ENCODE data around the gene TBCB.
A peak's percentile ranks its signal among the peaks of the same experiment; 100 is the strongest.
"Not testable (repeated sequence)": the region's sequence is repeated elsewhere in the genome, so short reads cannot be mapped to it uniquely, and the experiment has no call there.

TBCB gene

DNA sequence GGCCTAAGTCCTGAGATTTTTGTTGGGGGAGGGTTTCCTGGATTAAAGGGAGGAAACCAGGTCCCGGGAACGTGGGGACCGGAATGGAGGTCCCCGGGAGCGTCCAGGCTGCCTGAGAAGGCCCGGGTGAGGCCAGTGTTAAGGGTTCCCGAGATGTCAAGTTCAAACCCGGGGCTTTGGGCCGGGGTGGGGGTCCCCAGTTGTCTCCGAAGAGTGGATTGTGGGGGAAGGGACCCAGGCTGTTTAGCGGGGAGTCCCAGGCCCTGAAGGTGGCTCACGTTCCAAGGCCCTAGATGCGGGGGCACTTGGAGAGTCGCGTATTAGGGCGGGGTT is 36.7 kb downstream of the TBCB start:
- H3K4me3 ChIP-seq (ENCODE audit: low read depth in 1 of 2, low read length in 2 of 2), result peak overlapping the region; percentile 70 to 74
- H3K9me3 ChIP-seq (ENCODE audit: control insufficient read depth in 1 of 2, low read length in 2 of 2), result no peaks in the 10 kb centered on the region
- peaks cover 0 to 14% of the 10 kb centered on the region in 2 donors for H3K4me1 ChIP-seq (ENCODE audit: control insufficient read depth in 1 of 2, insufficient read depth in 2 of 2, low read length in 2 of 2)
- H3K27ac ChIP-seq (ENCODE audit: low read length), result peak overlapping the region; percentile 92
- H3K27me3 ChIP-seq (ENCODE audit: low read depth, low read length), result no peaks in the 10 kb centered on the region
- peaks cover 24 to 25% of the 10 kb centered on the region in 2 donors for H3K36me3 ChIP-seq (ENCODE audit: control insufficient read depth in 1 of 2, insufficient read depth in 2 of 2, low read length in 2 of 2)

DNA sequence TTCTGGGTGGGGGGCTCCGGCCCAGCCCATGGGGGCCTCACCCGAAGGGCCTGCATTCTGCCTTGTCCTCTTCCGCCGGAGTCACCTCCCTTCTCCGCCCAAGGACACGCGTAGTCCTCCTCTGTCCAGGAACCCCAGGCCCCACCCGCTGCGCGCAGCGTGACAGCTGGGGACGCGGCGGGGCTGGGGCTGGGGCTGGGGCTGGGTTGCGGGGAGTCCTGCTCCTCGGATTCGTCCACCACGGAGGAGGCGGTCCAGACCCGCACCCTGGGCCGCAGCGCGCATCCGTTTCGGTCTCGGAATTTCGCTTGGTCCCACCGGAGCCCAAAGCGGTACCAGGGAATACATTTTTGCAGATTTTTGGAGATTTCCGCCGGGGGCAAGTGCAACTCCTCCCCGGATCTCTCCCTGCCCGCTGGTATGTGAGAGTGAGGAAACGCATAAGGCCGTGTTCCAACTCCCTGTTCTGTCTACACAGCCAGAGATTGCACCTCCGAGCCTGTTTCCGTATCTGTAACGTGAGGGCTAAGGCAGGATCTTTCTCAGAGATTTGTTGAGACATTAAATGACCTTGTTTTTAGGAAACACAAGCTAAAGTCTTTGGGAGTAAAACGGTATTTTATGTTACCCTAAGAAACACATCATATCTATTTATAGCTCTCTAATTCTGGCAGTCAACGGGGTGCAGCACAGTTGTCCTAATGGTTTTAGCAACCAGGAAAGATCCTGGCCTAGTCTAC is 37.3 kb downstream of the TBCB start, which contains the start of gene COX7A1:
Gene COX7A1, minus strand, starts transcription at position 96 of the 740 bp plus-strand sequence. Its CDS starts 40 bp downstream, at position 56.
- Histone ChIP-seq H3K9me3 (ENCODE audit: control insufficient read depth in 1 of 2, low read length in 2 of 2) (no peaks in the 10 kb centered on the region), H3K4me3 (ENCODE audit: low read depth in 1 of 2, low read length in 2 of 2) (peak within 1 kb of the TSS; percentile 70 to 74), H3K4me1 (ENCODE audit: control insufficient read depth in 1 of 2, insufficient read depth in 2 of 2, low read length in 2 of 2) (peaks cover 0 to 14% of the 10 kb centered on the region in 2 donors), H3K36me3 (ENCODE audit: control insufficient read depth in 1 of 2, insufficient read depth in 2 of 2, low read length in 2 of 2) (peaks cover 20 to 22% of the 10 kb centered on the region in 2 donors), H3K27ac (ENCODE audit: low read length) (peak within 1 kb of the TSS; percentile 92), H3K27me3 (ENCODE audit: low read depth, low read length) (no peaks in the 10 kb centered on the region)

DNA sequence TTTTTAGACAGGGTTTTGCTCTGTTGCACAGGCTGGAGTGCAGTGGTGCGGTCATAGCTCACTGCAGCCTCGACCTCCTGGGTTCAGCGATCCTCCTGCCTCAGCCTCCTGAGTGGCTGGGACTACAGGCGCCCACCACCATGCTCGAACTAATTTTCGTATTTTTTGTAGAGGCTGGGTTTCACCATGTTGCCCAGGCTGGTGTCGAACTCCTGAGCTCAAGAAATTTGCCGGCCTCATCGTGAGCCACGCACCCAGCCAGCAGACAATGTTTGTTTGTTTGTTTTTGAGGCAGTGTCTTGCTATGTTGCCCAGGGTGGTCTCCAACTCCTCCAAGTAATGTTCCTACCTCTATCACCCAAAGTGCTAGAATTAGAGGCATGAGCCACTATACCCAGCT is 37.9 kb downstream of the TBCB start:
- Histone ChIP-seq H3K4me3 (ENCODE audit: low read depth in 1 of 2, low read length in 2 of 2) (peak overlapping the region in 1 of 2 donors; percentile 74), H3K9me3 (ENCODE audit: control insufficient read depth in 1 of 2, low read length in 2 of 2) (no peaks in the 10 kb centered on the region), H3K27ac (ENCODE audit: low read length) (peak overlapping the region; percentile 86), H3K27me3 (ENCODE audit: low read depth, low read length) (no peaks in the 10 kb centered on the region), H3K36me3 (ENCODE audit: control insufficient read depth in 1 of 2, insufficient read depth in 2 of 2, low read length in 2 of 2) (peaks cover 20 to 22% of the 10 kb centered on the region in 2 donors), H3K4me1 (ENCODE audit: control insufficient read depth in 1 of 2, insufficient read depth in 2 of 2, low read length in 2 of 2) (peaks cover 0 to 14% of the 10 kb centered on the region in 2 donors)

DNA sequence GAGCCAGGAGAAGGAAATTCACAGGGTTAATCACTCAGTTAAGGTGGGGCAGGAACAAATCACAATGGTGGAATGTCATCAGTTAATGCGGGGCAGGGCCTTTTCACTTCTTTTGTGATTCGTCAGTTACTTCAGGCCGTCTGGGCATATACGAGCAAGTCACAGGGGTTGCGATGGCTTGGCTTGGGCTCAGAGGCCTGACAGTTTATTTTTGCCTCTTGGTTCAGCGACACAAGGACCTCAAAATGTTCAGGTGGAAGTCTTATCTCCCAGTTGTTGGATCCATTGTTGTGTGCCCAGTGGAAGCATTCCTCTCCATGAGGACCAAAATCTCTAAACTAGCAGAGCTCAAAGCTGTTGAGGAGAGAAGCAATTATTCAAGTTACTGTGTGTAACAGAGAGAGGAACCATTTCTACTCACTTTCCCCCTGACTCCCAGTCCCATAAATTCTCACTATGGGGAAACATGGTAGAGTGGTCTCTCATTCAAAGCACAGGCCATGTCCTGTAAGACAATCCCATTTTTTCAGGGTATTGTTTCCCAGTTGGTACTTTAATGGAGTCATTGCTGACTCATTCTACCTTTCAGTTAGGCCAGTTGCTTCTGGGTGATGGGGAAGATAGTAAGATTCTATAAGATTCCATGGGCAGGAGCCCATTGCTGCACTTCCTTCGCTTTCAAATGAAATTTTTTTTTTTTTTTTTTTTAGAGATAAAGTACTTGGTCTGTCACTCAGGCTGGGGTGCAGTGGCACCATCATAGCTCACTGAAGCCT is 45.7 kb downstream of the TBCB start:
- Histone ChIP-seq H3K4me3 (ENCODE audit: low read depth in 1 of 2, low read length in 2 of 2) (no peak overlapping the region), H3K4me1 (ENCODE audit: control insufficient read depth in 1 of 2, insufficient read depth in 2 of 2, low read length in 2 of 2) (no peaks in the 10 kb centered on the region), H3K9me3 (ENCODE audit: control insufficient read depth in 1 of 2, low read length in 2 of 2) (no peaks in the 10 kb centered on the region), H3K36me3 (ENCODE audit: control insufficient read depth in 1 of 2, insufficient read depth in 2 of 2, low read length in 2 of 2) (peaks cover 0 to under 1% of the 10 kb centered on the region in 2 donors), H3K27ac (ENCODE audit: low read length) (no peak overlapping the region), H3K27me3 (ENCODE audit: low read depth, low read length) (no peaks in the 10 kb centered on the region)

DNA sequence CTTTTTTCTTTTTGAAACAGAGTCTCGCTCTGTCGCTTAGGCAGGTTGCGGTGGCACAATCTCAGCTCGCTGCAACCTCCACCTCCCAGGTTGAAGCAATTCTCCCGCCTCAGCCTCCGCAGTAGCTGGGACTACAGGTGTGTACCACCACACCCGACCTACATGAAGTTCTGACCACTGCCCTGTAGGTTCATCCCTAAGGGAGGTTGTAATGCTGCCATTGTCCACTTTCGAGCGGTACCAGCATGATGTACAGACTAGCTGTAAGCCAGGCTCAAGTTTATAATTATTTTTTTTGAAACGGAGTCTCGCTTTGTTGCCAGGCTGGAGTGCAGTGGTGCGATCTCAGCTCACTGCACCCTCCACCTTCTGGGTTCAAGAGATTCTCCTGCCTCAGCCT is 48.5 kb downstream of the TBCB start:
- H3K9me3 ChIP-seq (ENCODE audit: control insufficient read depth in 1 of 2, low read length in 2 of 2), result no peaks in the 10 kb centered on the region
- no peaks in the 10 kb centered on the region for H3K4me1 ChIP-seq (ENCODE audit: control insufficient read depth in 1 of 2, insufficient read depth in 2 of 2, low read length in 2 of 2)
- no peak overlapping the region for H3K27ac ChIP-seq (ENCODE audit: low read length)

DNA sequence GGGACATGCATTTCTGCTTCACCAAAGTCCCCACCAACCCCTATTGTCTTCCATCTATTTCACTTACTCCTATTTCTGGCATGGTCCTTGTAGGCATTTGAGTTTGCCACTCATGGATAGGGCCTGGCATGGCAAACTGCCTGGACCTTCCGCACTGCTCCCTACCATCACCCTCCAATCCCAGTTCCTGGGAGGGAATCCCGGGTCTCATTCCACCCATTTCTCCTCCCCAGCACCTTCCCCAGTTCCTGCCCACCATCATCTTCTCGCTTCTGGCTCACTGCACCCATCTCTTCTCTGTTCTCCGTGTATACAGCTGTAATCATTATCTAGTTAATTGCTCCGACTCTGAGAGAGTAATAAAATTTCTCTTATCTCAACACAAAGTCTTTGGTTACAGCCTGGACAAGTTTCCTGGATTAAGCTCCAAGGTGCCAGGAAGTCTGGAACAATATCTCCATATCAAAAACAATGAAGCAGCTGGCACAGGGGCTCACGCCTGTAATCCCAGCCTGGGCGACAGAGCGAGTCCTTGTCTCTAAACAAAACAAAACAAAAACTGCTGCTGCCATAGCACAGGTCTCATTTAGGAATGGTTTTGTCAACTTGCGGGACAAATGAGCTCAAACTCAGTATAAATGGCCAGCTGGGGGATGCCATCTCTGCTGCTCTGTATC is 54.0 kb downstream of the TBCB start:
- H3K4me3 ChIP-seq (ENCODE audit: low read depth in 1 of 2, low read length in 2 of 2), result no peak overlapping the region
- H3K27me3 ChIP-seq (ENCODE audit: low read depth, low read length), result no peaks in the 10 kb centered on the region
- peaks cover 0 to 6% of the 10 kb centered on the region in 2 donors for H3K4me1 ChIP-seq (ENCODE audit: control insufficient read depth in 1 of 2, insufficient read depth in 2 of 2, low read length in 2 of 2)
- H3K9me3 ChIP-seq (ENCODE audit: control insufficient read depth in 1 of 2, low read length in 2 of 2), result no peaks in the 10 kb centered on the region
- H3K36me3 ChIP-seq (ENCODE audit: control insufficient read depth in 1 of 2, insufficient read depth in 2 of 2, low read length in 2 of 2), result peaks cover 0 to 3% of the 10 kb centered on the region in 2 donors
- no peak overlapping the region for H3K27ac ChIP-seq (ENCODE audit: low read length)

More for the DNA sequence above, 48.5 kb downstream of the TBCB start:
- H3K4me3 ChIP-seq (ENCODE audit: low read depth in 1 of 2, low read length in 2 of 2), result no peak overlapping the region
- no peaks in the 10 kb centered on the region for H3K27me3 ChIP-seq (ENCODE audit: low read depth, low read length)
- H3K36me3 ChIP-seq (ENCODE audit: control insufficient read depth in 1 of 2, insufficient read depth in 2 of 2, low read length in 2 of 2), result peaks cover 0 to 3% of the 10 kb centered on the region in 2 donors

DNA sequence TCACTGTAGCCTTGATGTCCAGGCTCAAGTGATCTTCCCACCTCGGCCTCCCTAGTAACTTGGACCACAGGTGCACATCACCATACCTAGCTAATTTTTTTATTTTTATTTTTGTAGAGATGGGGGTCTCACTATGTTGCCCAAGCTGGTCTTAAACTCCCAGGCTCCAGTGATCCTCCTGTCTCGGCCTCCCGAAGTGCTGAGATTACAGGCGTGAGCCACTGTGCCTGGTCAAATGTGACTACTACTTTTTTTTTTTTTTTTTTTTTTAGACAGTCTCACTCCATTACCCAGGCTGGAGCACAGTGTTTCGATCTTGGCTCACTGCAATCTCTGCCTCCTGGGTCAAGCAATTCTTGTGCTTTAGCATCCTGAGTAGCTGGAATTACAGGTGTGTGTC is 57.6 kb downstream of the TBCB start:
- Histone ChIP-seq H3K4me1 (ENCODE audit: control insufficient read depth in 1 of 2, insufficient read depth in 2 of 2, low read length in 2 of 2) (peaks cover 0 to 6% of the 10 kb centered on the region in 2 donors), H3K27ac (ENCODE audit: low read length) (no peak overlapping the region), H3K4me3 (ENCODE audit: low read depth in 1 of 2, low read length in 2 of 2) (no peak overlapping the region), H3K36me3 (ENCODE audit: control insufficient read depth in 1 of 2, insufficient read depth in 2 of 2, low read length in 2 of 2) (no peaks in the 10 kb centered on the region), H3K9me3 (ENCODE audit: control insufficient read depth in 1 of 2, low read length in 2 of 2) (no peaks in the 10 kb centered on the region), H3K27me3 (ENCODE audit: low read depth, low read length) (no peaks in the 10 kb centered on the region)

DNA sequence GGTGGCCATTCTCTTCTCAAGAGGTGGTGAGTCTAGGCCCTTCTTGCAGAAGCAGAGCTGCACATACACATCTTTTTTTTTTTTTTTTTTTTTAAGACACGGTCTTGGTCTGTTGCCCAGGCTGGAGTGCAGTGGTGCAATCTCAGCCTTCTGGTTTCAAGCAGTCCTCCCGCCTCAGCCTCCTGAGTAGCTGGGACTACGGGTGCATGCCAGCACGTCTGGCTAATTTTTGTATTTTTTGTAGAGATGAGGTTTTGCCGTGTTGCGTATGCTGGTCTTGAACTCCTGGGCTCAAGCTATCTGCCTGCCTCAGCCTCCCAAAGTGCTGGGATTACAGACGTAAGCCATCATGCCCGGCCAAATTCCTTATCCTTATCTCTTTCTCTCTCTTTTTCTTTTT is 58.6 kb downstream of the TBCB start:
- not testable (repeated sequence) for H3K27me3 ChIP-seq (ENCODE audit: low read depth, low read length)

More for the DNA sequence above, 58.6 kb downstream of the TBCB start:
- not testable (repeated sequence) for H3K36me3 ChIP-seq (ENCODE audit: control insufficient read depth in 1 of 2, insufficient read depth in 2 of 2, low read length in 2 of 2); H3K4me3 ChIP-seq (ENCODE audit: low read depth in 1 of 2, low read length in 2 of 2); H3K27ac ChIP-seq (ENCODE audit: low read length); H3K9me3 ChIP-seq (ENCODE audit: control insufficient read depth in 1 of 2, low read length in 2 of 2); H3K4me1 ChIP-seq (ENCODE audit: control insufficient read depth in 1 of 2, insufficient read depth in 2 of 2, low read length in 2 of 2)

All from muscle layer of duodenum (tissue), 2 donors.